ES-I3 (cell line): ENCODE data around the gene EPC2.
A peak's percentile ranks its signal among the peaks of the same experiment; 100 is the strongest.
"Not testable (repeated sequence)": the region's sequence is repeated elsewhere in the genome, so short reads cannot be mapped to it uniquely, and the experiment has no call there.

Source experiments
- H3K36me3 ChIP-seq: 2 replicates; pipeline ENCODE4 v1.6.1; 2013; ENCODE audit warnings: mild to moderate bottlenecking, low read length, control low read depth, moderate library complexity; ENCODE audit not compliant: insufficient read depth
- H3K4me1 ChIP-seq: 2 replicates; pipeline ENCODE4 v1.6.1; 2013; ENCODE audit warnings: mild to moderate bottlenecking, control low read depth, low read length; ENCODE audit not compliant: insufficient read depth
- H3K9ac ChIP-seq: 2 replicates; pipeline ENCODE4 v1.6.1; 2013; ENCODE audit warnings: low read depth, mild to moderate bottlenecking, low read length, moderate library complexity
- H3K9me3 ChIP-seq: 2 replicates; pipeline ENCODE4 v1.6.1; 2013; ENCODE audit warnings: mild to moderate bottlenecking, low read length, moderate library complexity; ENCODE audit not compliant: control insufficient read depth, insufficient read depth

EPC2 gene

DNA sequence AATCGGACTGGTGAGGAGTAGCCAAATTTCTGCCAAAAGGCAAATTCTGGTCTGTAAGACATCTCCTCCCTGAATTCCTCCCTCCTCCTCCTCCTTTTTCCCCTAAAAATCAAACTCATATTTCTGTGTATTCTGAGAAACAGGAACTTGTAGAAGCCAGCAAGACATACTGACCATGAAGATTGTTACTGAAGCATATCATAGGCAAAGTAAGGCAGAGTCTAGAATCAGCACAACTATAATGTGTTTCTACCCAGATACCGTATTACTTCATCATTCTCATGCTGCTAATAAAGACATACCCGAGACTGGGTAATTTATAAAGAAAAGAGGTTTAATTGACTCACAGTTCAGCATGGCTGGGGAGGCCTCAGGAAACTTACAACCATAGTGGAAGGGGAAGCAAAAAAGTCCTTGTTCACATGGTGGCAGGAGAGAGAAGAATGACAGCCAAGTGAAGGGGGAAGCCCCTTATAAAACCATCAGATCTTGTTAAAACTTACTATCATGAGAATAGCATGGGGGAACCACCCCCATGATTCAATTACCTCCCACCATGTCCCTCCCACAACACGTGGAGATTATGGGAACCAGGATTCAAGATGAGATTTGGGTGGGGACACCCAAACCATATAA is 24.9 kb upstream of the EPC2 start:
- peaks cover 13% of the 10 kb centered on the region for H3K4me1 ChIP-seq
- no peaks in the 10 kb centered on the region for H3K9me3 ChIP-seq
- H3K9ac ChIP-seq: no peak overlapping the region
- no peaks in the 10 kb centered on the region for H3K36me3 ChIP-seq

DNA sequence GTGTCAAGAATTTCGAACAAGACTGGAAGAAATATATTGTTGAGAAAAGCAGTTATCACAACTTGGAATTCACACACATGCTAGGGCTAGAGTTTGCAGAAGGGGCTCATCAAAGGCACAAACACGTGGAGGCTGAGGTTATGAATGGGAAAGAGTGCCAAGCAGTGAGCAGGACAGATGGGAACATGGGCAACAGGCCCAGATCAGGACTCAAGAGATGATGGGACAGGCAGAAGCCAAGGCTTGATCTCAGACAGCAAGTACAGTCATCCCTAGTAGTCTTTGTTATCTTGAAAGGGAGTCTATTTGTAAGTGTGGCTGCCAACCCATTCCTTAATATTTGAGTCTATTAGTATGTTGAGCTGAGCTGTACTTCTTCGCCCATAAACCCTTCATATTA is 22.2 kb upstream of the EPC2 start:
- Histone ChIP-seq H3K9ac (no peak overlapping the region), H3K4me1 (no peaks in the 10 kb centered on the region), H3K9me3 (no peaks in the 10 kb centered on the region), H3K36me3 (no peaks in the 10 kb centered on the region)

- Histone ChIP-seq H3K4me1 (no peaks in the 10 kb centered on the region), H3K9ac (no peak overlapping the region), H3K36me3 (no peaks in the 10 kb centered on the region), H3K9me3 (no peaks in the 10 kb centered on the region)
Observed at GRCh38 chr2:148623086-148623485, 21.5 kb upstream of the EPC2 start.

DNA sequence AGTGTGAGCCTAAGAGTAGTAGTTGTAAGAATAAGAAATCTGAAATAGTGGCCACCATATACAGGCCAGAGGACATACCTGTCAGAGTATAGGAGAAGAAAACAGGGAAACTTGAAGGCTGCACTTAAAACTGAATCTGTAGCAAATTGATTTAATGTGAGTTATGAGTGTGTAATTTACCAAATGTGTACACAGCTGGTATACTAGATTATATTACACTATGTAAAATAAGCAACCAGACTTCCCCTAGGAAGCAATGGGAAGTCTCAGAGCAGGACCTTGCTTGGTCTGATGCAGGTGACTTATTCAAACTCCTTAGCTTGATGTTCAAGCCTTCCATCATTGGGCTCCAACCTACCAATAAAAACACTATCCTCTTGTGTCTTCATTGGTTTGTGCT is 17.3 kb upstream of the EPC2 start:
- H3K9me3 ChIP-seq: no peaks in the 10 kb centered on the region

DNA sequence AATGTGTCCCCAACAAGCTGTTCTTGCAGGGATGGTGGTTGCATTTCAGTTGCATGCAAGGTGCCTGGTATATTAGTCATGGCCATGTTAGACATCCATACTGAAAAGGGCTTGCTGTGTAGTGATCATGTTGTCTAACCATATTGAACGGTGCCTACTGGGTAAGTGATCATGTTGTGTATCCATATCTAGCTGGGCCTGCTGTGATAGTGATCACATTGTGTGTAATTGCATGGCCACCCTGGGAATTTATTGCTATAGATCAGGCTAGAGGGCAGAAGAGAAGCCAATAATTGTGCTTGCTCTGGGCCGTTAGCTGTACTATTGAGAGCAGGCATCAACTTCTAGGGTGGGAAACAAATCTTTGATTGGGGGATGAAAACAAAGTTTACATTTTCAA is 9.8 kb upstream of the EPC2 start:
- Histone ChIP-seq H3K9ac (no peak overlapping the region), H3K9me3 (no peaks in the 10 kb centered on the region), H3K36me3 (no peaks in the 10 kb centered on the region), H3K4me1 (peaks cover 5% of the 10 kb centered on the region; the same call in 1 of the 2 replicates)

More for the DNA sequence above, 17.3 kb upstream of the EPC2 start:
- Histone ChIP-seq H3K4me1 (no peaks in the 10 kb centered on the region), H3K9ac (no peak overlapping the region), H3K36me3 (no peaks in the 10 kb centered on the region; the same call in 1 of the 2 replicates)

DNA sequence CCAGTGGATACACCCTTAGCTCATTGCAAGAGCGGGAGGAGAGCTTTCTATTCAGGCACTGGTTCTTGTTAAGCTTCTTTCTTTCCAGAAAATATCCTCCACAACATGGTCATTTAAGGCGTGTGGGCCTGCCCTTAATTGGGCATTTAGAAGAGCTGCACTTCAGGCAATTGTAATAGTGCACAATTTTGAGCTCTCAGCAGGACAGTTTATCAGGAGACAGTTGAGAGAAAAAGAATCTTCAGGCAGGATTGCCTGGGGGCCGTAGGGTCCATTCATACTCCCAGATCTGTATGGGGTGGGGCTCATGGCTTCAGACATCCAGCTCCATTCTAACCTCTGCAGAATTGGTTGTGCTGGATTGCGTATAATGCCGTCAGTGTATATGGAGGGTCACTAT is 6.0 kb upstream of the EPC2 start:
- H3K9ac ChIP-seq: no peak overlapping the region
- H3K4me1 ChIP-seq: peaks cover 14% of the 10 kb centered on the region
- no peaks in the 10 kb centered on the region for H3K9me3 ChIP-seq
- H3K36me3 ChIP-seq: no peaks in the 10 kb centered on the region

- Histone ChIP-seq H3K36me3 (no peaks in the 10 kb centered on the region), H3K4me1 (peaks cover 16% of the 10 kb centered on the region), H3K9me3 (no peaks in the 10 kb centered on the region), H3K9ac (no peak overlapping the region)
Observed at GRCh38 chr2:148640767-148641166, 3.8 kb upstream of the EPC2 start.

DNA sequence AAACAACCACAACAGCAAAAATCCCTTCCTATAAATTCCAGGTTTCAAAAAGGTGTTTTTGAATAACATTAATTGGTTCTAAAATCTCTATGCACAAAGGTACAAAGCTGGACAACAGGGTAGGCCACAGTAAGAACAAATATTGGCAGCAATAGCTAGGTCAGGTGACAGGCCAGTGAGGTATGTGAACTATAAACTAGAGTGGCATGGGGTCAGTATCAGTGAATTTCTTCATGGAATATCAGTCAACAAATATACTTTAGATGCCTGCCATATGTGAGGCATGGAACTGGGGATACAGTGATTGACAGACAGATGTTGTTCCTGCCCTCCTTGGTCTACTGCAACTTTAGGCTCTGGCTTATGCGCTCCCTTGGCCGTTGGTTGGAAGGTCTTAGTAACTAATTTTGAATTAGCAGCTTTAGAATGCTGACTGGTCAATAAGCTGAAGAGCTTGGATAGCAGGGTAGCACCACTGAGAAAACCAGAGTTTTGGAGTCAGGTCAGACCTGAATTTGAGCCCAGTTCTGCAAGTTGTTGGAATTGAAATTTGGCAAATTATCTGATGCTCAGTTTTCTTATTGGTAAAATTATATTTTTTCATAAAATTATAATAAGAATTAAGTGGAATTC is 2.3 kb upstream of the EPC2 start:
- Histone ChIP-seq H3K9ac (no peak overlapping the region), H3K9me3 (no peaks in the 10 kb centered on the region), H3K4me1 (peaks cover 16% of the 10 kb centered on the region), H3K36me3 (no peaks in the 10 kb centered on the region)

GRCh38 chr2:148642891-148643416 is 1.6 kb upstream of the EPC2 start:
- Histone ChIP-seq H3K9ac (no peak overlapping the region; the same call in 1 of the 2 replicates), H3K9me3 (no peaks in the 10 kb centered on the region), H3K4me1 (peaks cover 16% of the 10 kb centered on the region), H3K36me3 (no peaks in the 10 kb centered on the region)

GRCh38 chr2:148643421-148643820 is 1.1 kb upstream of the EPC2 start:
- H3K9me3 ChIP-seq: no peaks in the 10 kb centered on the region

DNA sequence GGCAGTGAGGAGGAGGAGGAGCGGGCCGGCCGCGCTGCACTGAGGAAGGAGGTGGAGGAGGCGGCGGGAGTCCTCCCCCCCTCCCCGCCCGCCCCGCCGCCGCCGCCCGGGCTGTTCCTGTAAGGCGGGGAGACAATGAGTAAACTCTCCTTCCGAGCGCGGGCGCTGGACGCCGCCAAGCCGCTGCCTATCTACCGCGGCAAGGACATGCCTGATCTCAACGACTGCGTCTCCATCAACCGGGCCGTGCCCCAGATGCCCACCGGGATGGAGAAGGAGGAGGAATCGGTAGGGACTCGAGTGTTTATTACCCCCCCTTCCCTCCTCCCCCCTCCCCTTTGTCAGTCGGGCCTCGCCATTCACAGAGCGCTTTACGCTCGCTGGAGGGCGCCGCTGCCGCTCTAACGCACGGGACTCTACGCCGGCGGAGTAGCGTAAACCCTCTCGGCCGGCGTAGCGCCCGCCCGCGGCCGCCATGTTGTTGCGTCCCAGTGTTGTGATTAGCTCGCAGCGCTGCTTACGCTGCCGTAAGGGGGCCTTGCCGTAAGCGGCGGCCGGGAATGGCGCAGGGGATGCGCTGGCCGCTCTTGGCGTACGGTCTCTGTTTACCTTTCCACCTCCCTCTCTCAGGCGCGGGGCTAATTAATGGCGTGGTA is 460 bp downstream of the EPC2 start:
- H3K36me3 ChIP-seq: no peaks in the 10 kb centered on the region
- peak overlapping the region; percentile 86 for H3K9ac ChIP-seq
- H3K9me3 ChIP-seq: no peaks in the 10 kb centered on the region

More at GRCh38 chr2:148643421-148643820, 1.1 kb upstream of the EPC2 start:
- peak overlapping the region; percentile 86; the same call in 1 of the 2 replicates for H3K9ac ChIP-seq
- peaks cover 16% of the 10 kb centered on the region for H3K4me1 ChIP-seq
- H3K36me3 ChIP-seq: no peaks in the 10 kb centered on the region

GRCh38 chr2:148645539-148646230 is 1.1 kb downstream of the EPC2 start:
- Histone ChIP-seq H3K4me1 (peaks cover 11% of the 10 kb centered on the region), H3K9ac (peak overlapping the region; percentile 86), H3K9me3 (no peaks in the 10 kb centered on the region), H3K36me3 (no peaks in the 10 kb centered on the region)

More for the DNA sequence above, 460 bp downstream of the EPC2 start:
- peaks cover 11% of the 10 kb centered on the region for H3K4me1 ChIP-seq

DNA sequence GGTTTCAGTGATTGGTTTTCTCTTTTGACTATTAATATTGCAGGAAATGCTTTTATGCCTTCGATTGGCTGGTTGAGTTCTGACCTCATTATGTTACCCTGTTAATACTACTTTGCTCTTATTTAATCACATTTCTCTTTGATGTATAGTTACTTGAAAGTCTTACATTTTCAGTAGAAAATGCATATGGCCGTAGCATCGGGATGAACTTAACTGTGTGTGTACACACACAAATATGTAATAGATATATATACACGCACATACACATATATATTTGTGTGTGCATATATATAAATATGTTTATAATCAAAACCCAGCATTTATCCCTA is 1.6 kb downstream of the EPC2 start:
- H3K9me3 ChIP-seq: no peaks in the 10 kb centered on the region
- peak overlapping the region; percentile 86; the same call in 1 of the 2 replicates for H3K9ac ChIP-seq
- no peaks in the 10 kb centered on the region for H3K36me3 ChIP-seq
- peaks cover 11% of the 10 kb centered on the region; the same call in 1 of the 2 replicates for H3K4me1 ChIP-seq

GRCh38 chr2:148647711-148648110 is 3.2 kb downstream of the EPC2 start:
- H3K9ac ChIP-seq, H3K36me3 ChIP-seq, H3K9me3 ChIP-seq: not testable (repeated sequence)
- peaks cover 10% of the 10 kb centered on the region; the same call in 1 of the 2 replicates for H3K4me1 ChIP-seq
